LNCAP (cell line): Measurements from ENCODE around the gene CEBPA.

Source experiments
- CTCF ChIP-seq: fragments of 450-650 bp; IDR thresholded peaks from 2 replicates; pipeline ENCODE4 v1.5.1; 2017; ENCODE audit warnings: mild to moderate bottlenecking

The CEBPA gene

GRCh38 chr19:33268162-33268991, 34.0 kb downstream of the CEBPA start:
- no peak for TF ChIP-seq CTCF

GRCh38 chr19:33267706-33268105, 34.6 kb downstream of the CEBPA start:
- no peak for TF ChIP-seq CTCF

GRCh38 chr19:33266974-33267484, 35.3 kb downstream of the CEBPA start:
- no peak for TF ChIP-seq CTCF

- no peak for TF ChIP-seq CTCF
Measured at GRCh38 chr19:33264881-33265445, 37.4 kb downstream of the CEBPA start.

- TF ChIP-seq CTCF = no peak
Measured at GRCh38 chr19:33263325-33264023, 38.9 kb downstream of the CEBPA start.

GRCh38 chr19:33261511-33262189, 40.7 kb downstream of the CEBPA start:
- TF ChIP-seq CTCF = no peak
